Neural cell (in vitro differentiated cells): ENCODE data around the gene MBD3L2B. TPM values are rescaled to one million over a fixed set of nuclear protein-coding genes. Genes with fewer than 3 reads are reported as not detected.

Experiments used
- H2AFZ ChIP-seq: fragments of 200-600, 300-800 bp; sonication (generic), shearing (Covaris generic); 2 replicates; pipeline ENCODE4 v1.6.0; 2014; ENCODE audit warnings: low read depth, mild to moderate bottlenecking, antibody characterized with exemption, low read length, moderate library complexity
- H3F3A ChIP-seq: fragments of 200-600 bp; shearing (Covaris generic); 2 replicates; pipeline ENCODE4 v1.6.1; 2016; ENCODE audit warnings: mild to moderate bottlenecking, moderate library complexity, mixed read lengths, antibody characterized with exemption, low read length; ENCODE audit not compliant: insufficient read depth, poor library complexity, severe bottlenecking
- H3K27ac ChIP-seq: fragments of 200-600, 300-800 bp; sonication (generic), shearing (Covaris generic); 2 replicates; pipeline ENCODE4 v1.5.1; 2014; ENCODE audit warnings: mild to moderate bottlenecking, low read length, moderate library complexity
- H3K27me3 ChIP-seq: fragments of 300-800, 200-600 bp; sonication (generic), shearing (Covaris generic); 2 replicates; pipeline ENCODE4 v1.6.0; 2014; ENCODE audit warnings: mild to moderate bottlenecking, low read depth, low read length, moderate library complexity; ENCODE audit not compliant: insufficient read depth
- H3K36me3 ChIP-seq: fragments of 300-800, 200-600 bp; sonication (generic), shearing (Covaris generic); 2 replicates; pipeline ENCODE4 v1.5.1; 2014; ENCODE audit warnings: mild to moderate bottlenecking, antibody characterized with exemption, low read length, moderate library complexity; ENCODE audit not compliant: insufficient read depth
- H3K4me2 ChIP-seq: fragments of 300-800, 200-600 bp; sonication (generic), shearing (Covaris generic); 2 replicates; pipeline ENCODE4 v1.6.0; 2014; ENCODE audit warnings: mild to moderate bottlenecking, low read length
- H3K4me3 ChIP-seq: fragments of 300-800, 200-600 bp; sonication (generic), shearing (Covaris generic); 2 replicates; pipeline ENCODE4 v1.5.1; 2014; ENCODE audit warnings: mild to moderate bottlenecking, low read length, moderate library complexity
- H3K79me2 ChIP-seq: fragments of 200-600 bp; shearing (Covaris generic); replicated peaks from 2 replicates; pipeline ENCODE4 v1.6.0; 2014; ENCODE audit warnings: mild to moderate bottlenecking, low read length, moderate library complexity; ENCODE audit not compliant: insufficient read depth
- H3K9ac ChIP-seq: fragments of 300-800, 200-600 bp; sonication (generic), shearing (Covaris generic); 2 replicates; pipeline ENCODE4 v1.6.1; 2016; ENCODE audit warnings: mild to moderate bottlenecking, low read length, mixed read lengths
- H3K9me2 ChIP-seq: fragments of 200-600 bp; shearing (Covaris generic); 2 replicates; pipeline ENCODE4 v1.6.1; 2016; ENCODE audit warnings: mild to moderate bottlenecking, low read length, mixed read lengths; ENCODE audit not compliant: insufficient read depth
- H3K9me3 ChIP-seq: fragments of 200-600, 300-800 bp; sonication (generic), shearing (Covaris generic); 2 replicates; pipeline ENCODE4 v1.6.1; 2016; ENCODE audit warnings: mild to moderate bottlenecking, mixed run types, low read length, moderate library complexity, mixed read lengths
- H4K20me1 ChIP-seq: fragments of 200-600 bp; shearing (Covaris generic); 2 replicates; pipeline ENCODE4 v1.6.1; 2016; ENCODE audit warnings: mild to moderate bottlenecking, mixed run types; ENCODE audit not compliant: insufficient read depth
- CTCF ChIP-seq: fragments of 450-650 bp; IDR thresholded peaks from 2 replicates; pipeline ENCODE4 v1.5.1; 2014; ENCODE audit warnings: antibody characterized with exemption, mild to moderate bottlenecking, moderate library complexity; ENCODE audit not compliant: poor library complexity, severe bottlenecking
- EP300 ChIP-seq: fragments of 450-650 bp; conservative IDR thresholded peaks from 2 replicates; pipeline ENCODE4 v1.6.1; 2014; ENCODE audit warnings: antibody characterized with exemption, mild to moderate bottlenecking, moderate library complexity; ENCODE audit not compliant: poor library complexity, severe bottlenecking
- EZH2 ChIP-seq: fragments of 200-600, 300-800 bp; shearing (Covaris generic), sonication (generic); IDR thresholded peaks from 2 replicates; pipeline ENCODE4 v1.6.1; 2014; ENCODE audit warnings: antibody characterized with exemption, low read length, borderline replicate concordance, mild to moderate bottlenecking; ENCODE audit not compliant: insufficient read depth, poor library complexity, severe bottlenecking
- MXI1 ChIP-seq: fragments of 450-650 bp; conservative IDR thresholded peaks from 2 replicates; pipeline ENCODE4 v1.6.1; 2014; ENCODE audit warnings: antibody characterized with exemption, mild to moderate bottlenecking; ENCODE audit not compliant: poor library complexity, severe bottlenecking
- POLR2AphosphoS5 ChIP-seq: IDR thresholded peaks from 2 replicates; pipeline ENCODE4 v1.6.1; 2012
- RAD21 ChIP-seq: fragments of 450-650 bp; conservative IDR thresholded peaks from 2 replicates; pipeline ENCODE4 v1.6.1; 2014; ENCODE audit warnings: antibody characterized with exemption, mild to moderate bottlenecking, moderate library complexity
- REST ChIP-seq: IDR thresholded peaks from 2 replicates; pipeline ENCODE4 v1.6.1; 2012; ENCODE audit warnings: borderline replicate concordance
- SMC3 ChIP-seq: fragments of 450-650 bp; conservative IDR thresholded peaks from 2 replicates; pipeline ENCODE4 v1.6.1; 2014; ENCODE audit warnings: antibody characterized with exemption, mild to moderate bottlenecking, moderate library complexity; ENCODE audit not compliant: poor library complexity
- TAF1 ChIP-seq: IDR thresholded peaks from 2 replicates; pipeline ENCODE4 v1.6.1; 2012; ENCODE audit warnings: low read depth
- polyA plus RNA-seq: library from polyadenylated mRNA; depleted of rRNA; stranded (reverse); fragments of >200 nt; gene quantifications from 2 replicates; pipeline ENCODE4 v1.2.3, GENCODE V29; 2014

Gene MBD3L2B
- polyA plus RNA-seq, 1 donor from 2014 or later = not detected

- Histone ChIP-seq H3K27ac (no peak overlapping the region), H3K4me3 (no peak overlapping the region), H3K9me3 (no peaks in the 10 kb centered on the region), H3K79me2 (no peaks in the 10 kb centered on the region), H3K9me2 (no peaks in the 10 kb centered on the region), H3K4me2 (no peak overlapping the region), H3F3A (no peaks in the 10 kb centered on the region), H3K9ac (no peak overlapping the region), H3K36me3 (no peaks in the 10 kb centered on the region), H2AFZ (no peak overlapping the region), H3K27me3 (no peaks in the 10 kb centered on the region), H4K20me1 (no peaks in the 10 kb centered on the region)
- TF ChIP-seq CTCF (peak; percentile 60), MXI1 (no peak), TAF1 (no peak), POLR2AphosphoS5 (no peak), RAD21 (peak; percentile 58), SMC3 (peak; percentile 62), REST (no peak), EP300 (no peak), EZH2 (no peak)
These were observed 16.8 kb downstream of the MBD3L2B start for GRCh38 chr19:7004313-7004931.

GRCh38 chr19:7000816-7001215 is 20.4 kb downstream of the MBD3L2B start:
- Histone ChIP-seq H4K20me1 (no peaks in the 10 kb centered on the region), H3K9me2 (no peaks in the 10 kb centered on the region), H3K79me2 (no peaks in the 10 kb centered on the region), H3K9me3 (no peaks in the 10 kb centered on the region), H3K27ac (no peak overlapping the region), H3K4me2 (no peak overlapping the region), H2AFZ (no peak overlapping the region), H3K9ac (no peak overlapping the region), H3K27me3 (no peaks in the 10 kb centered on the region), H3K4me3 (no peak overlapping the region), H3K36me3 (no peaks in the 10 kb centered on the region), H3F3A (no peaks in the 10 kb centered on the region)
- TF ChIP-seq CTCF = no peak
- TF ChIP-seq EP300 = no peak
- no peak for TF ChIP-seq TAF1
- no peak for TF ChIP-seq EZH2
- TF ChIP-seq MXI1 = no peak
- TF ChIP-seq POLR2AphosphoS5 = no peak
- no peak for TF ChIP-seq SMC3
- TF ChIP-seq RAD21 = no peak
- TF ChIP-seq REST = no peak
